Left ventricle myocardium superior (tissue), 1 donor: ENCODE data around the gene NUDT3. TPM values are rescaled to one million over a fixed set of nuclear protein-coding genes. Genes with fewer than 3 reads are reported as not detected.

Experiments
- ATAC-seq: fragments of 200-7000 bp; cut with Tn5 transposase; one replicate; pipeline ENCODE4 v1.9.1; 2020; ENCODE audit warnings: mild to moderate bottlenecking, moderate library complexity
- DNase-seq: peaks from one replicate; pipeline ENCODE4 v3.0.0-alpha.2; 2020
- intact Hi-C: fragments of 100-400 bp; cut with micrococcal nuclease; formaldehyde crosslinking; loops from one replicate; pipeline ENCODE4 v1.11.0; 2022
- total RNA-seq: library from RNA; stranded (reverse); fragmentation: NEBNext Ultra II Directional; extraction: Animal tissue kit (Norgen Biotek cat#: 25700); gene quantifications from one replicate; pipeline ENCODE4 v1.2.1, GENCODE V29; 2021
- donor health status: DM: no; HTN: yes; CAD: no; lungs with severe emphysema.

Gene NUDT3
- total RNA-seq, 1 donor from 2014 or later, result 59.3 TPM

DNA sequence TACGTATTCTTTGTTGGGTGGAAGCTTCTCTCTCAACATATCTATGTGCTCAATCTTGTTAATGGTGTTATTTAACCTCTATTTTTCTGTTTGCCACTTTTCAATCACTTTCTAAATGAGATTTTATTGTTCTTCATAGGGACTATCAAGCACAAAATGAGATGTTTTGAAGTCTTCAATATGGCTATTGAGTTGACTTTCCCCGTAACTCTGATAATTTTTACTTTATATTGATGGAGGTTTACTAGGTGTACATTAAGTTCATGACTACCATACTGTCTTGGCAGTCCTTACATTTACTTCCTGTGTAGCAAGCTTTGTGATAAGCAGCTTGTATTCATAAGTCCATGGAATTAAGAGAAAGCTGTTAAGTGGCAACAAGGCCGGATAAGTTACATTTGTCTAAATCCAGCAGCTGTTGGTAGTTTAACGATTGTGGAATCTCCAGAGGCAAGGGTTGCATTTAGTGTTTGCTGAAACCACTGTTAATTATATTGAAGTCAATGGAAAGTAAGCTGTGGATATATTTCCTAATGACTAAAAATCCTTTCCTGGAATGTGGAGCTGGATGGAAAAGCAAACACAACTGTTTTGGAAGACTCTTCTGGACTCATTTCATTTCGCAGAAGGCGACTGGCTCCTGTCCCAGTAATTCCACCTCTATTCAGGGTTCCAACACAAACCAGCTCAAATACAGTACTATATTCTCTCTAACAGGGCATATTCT, 86.3 kb downstream of the NUDT3 start:
- ATAC-seq (peak; percentile 68), DNase-seq (no peak)
- intact Hi-C loops, result no loop called here

DNA sequence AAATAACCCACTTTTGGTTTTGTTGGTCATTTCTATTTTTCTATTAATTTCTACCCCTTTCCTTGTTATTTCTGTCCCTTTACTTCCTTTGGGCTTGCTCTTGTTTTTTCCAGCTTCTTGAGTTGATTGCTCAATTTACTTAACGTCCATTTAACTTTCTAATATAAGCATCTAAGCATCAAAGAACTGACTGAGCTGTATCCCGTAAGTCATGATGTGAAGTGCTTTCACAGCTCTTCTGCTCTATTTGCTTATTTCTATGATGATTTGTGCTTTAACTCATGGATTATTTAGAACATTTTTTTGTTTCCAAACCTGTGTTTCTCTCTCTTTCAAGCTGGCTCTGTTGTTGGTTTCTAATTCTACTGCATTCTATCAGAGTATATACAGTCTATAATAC, 87.0 kb downstream of the NUDT3 start:
- ATAC-seq (no peak), DNase-seq (no peak)
- intact Hi-C loops, result no loop called here

DNA sequence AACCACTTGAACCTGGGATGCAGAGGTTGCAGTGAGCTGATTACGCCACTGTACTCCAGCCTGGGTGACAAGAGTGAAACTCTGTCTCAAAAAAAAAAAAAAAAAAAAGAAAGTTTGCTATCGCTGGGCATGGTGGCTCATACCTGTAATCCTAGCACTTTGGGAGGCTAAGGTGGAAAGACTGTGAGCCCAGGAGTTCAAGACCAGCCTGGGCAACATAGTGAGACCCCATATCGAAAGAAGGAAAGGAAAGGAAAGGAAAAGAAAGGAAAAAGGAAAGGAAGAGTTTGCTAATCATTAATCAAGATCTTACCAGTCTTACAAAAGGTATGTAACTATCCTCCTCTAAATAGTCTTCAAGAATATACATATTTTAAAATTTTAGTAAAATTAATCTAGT, 88.3 kb downstream of the NUDT3 start:
- ATAC-seq (no peak), DNase-seq (no peak)
- intact Hi-C loops, result no loop called here

DNA sequence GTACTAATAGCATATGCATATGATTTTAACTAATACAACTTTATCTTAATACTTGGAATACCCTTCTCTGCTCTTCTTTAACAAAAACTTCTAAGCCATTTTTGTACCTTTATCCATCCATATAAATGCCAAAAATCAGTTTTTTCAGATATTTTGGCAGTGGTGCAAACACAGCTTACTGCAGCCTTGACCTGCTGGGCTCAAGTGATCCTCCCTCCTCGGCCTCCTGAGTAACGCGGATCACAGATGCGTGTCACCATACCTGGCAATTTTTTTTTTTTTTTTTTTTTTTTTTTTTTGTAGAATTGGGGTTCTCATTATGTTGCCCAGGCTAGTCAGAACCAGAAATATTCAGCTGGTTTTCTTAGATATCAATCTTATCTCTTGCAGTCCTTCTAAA, 89.5 kb downstream of the NUDT3 start:
- no peak for ATAC-seq
- intact Hi-C loops, result no loop called here
- no peak for DNase-seq

DNA sequence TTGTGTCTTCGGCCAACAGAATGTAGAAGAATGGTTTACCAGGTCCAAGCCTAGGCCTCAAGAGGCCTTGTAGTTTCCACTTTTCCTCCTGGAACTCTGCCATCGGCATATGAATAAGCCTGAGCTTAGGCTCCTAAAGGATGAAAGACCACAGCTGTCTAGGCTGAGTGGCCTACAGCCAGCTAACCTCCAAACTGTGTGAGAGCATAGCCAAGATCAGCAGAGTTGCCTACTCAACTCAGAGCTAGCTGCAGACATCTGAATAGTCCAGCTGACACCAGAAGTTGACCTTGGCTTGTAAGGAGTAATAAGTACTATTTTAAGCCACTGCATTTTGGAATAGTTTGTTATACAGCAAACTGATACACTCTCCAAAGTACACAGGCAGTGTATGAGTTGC, 91.1 kb downstream of the NUDT3 start:
- DNase-seq (peak; percentile 75), ATAC-seq (peak; percentile 92)
- intact Hi-C loops, result no loop called here

DNA sequence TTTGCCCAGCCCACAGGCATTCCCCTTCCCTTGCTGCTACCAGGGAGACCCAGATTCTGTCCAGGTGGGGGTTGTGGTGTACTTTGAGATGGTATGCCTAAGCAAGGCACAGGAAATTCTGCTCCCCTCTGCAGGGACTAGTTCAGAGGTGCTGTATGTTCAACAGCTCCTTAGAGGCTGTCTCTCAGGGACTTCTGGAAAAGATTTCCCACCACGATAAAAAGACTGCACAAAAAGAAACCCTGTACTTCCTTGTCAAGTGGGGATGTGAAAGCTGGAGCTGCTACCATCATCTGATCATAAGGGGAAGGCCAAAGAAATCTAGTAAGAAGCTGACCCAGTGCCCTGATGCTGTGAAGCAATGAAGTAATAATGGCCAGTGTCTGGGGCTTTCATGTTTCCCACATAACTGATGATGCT, 92.1 kb downstream of the NUDT3 start:
- intact Hi-C loops, result no loop called here
- DNase-seq (no peak), ATAC-seq (no peak)

DNA sequence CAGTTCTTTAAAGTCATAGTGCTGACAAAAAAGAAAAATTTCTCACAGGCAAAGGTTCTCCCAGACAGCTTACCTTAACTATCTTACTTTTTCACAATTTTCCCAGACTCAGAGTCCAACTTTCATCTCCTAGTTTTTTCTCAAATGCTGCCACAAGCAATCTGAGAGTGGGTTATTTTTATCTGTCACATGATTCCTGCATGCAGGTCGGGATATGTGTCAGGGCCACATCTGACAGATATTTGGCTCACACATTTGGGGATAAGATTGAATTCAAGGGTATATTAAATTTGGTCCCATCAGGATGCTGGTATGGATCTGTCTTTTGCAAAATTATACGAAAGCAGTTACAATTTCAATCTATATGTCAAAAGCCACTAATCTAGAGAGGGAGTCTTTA, 93.5 kb downstream of the NUDT3 start:
- DNase-seq (no peak), ATAC-seq (peak; percentile 52)
- intact Hi-C loops, result no loop called here

DNA sequence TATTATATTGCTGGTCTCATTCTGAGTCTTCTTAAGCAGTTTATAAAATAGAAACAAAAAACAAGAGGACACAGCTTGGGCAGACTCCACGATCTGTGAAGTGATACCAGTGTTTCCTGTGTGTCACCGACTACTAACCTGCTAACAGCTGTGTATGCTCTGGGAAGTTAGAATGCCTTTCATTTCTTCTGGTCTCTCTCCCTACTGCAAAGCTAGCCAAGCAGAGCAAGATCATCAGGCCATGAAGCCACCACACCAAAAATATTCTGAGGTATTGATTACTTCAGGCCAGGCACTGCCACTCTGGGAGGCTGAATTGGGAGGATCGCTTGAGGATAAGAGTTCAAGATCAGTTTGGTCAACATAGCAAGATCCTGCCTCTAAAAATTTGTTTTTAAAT, 96.7 kb downstream of the NUDT3 start:
- intact Hi-C loops, result no loop called here
- ATAC-seq, result no peak
- DNase-seq, result no peak

DNA sequence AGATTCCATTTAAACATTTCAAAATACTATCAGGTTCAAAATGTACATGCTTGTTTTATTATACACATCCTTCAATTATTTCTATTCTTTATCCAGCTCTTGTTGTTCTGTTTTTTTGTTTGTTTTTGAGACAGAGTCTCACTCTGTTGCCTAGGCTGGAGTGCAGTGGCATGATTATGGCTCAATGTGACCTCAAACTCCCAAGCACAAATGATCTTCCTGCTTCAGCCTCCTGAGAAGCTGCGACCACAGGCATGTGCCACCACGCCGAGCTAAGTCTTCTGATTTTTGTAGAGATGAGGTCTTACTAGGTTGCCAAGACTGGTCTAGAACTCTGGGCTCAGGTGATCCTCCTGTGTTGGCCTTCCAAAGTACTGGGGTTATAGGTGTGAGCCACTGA, 99.5 kb downstream of the NUDT3 start:
- ATAC-seq (no peak), DNase-seq (no peak)
- intact Hi-C loops, result no loop called here

DNA sequence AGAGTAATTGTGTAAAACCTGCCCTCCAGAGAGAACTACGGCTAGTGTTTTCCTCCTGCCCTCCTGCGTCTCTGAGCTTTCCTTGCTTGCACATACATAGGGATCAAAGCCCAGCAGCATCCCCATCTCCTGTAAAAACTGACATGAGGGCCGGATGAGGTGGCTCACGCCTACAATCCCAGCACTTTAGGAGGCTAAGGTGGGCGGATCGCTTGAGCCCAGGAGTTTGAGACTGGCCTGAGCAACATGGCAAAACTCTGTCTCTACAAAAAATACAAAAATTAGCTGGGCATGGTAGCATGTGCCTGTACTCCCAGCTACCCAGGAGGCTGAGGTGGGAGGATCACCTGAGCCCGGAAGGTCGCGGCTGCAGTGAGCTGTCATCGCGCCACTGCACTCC, 103.3 kb downstream of the NUDT3 start:
- DNase-seq (no peak), ATAC-seq (no peak)
- intact Hi-C loops, result no loop called here

DNA sequence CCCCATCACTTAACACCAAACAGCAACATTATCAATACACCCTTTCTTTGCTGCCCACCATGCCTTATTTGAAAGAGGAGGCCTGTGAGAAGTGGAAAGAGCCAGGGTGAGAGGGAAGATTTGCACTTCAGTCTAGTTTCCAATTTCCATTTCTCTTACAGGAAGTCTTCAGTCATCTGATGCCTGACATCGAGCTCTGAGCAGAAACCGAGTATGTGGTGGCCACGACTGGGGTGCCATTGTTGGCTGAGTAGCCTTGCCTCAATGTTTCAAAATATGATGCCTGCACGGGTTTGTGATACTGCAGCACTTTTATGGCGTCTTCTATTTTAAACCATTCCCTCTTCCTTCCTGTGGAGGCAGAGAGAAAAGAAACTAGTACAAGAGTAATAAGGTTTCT, 103.9 kb downstream of the NUDT3 start:
- ATAC-seq (no peak), DNase-seq (no peak)
- intact Hi-C loops, result no loop called here

DNA sequence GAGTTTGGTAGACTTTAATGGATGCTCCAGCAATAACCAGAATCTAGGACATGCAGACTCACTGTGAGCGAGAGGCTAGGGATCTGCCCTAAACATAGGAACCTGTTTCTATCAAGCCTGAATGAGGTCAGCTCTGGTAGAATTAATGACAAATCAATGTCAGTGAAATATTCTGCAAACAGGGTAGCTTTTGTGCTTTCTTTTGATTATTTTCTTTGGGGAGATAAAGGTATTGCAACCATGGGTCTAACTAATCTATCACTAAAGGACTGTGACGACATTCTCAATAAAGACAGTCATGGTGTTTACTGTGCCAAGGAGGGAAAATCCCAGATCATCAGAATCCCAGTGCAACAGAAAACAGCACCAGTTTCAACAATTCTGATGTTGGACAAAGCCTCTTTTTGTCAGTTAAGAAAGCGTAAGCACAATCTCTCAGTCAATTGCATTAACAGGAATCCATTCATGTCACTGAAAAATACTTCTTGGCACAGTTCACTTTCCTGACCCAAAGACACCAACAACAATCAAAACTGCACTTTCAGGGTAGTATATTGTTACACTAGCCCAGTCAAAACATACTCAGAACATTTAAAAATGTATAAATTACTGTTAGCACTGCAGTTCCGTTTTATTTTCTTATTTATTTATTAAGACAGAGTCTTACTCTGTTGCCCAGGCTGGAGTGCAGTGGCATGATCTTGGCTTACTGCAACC, 106.9 kb downstream of the NUDT3 start:
- no peak for ATAC-seq
- DNase-seq, result no peak
- intact Hi-C loops, result no loop called here

DNA sequence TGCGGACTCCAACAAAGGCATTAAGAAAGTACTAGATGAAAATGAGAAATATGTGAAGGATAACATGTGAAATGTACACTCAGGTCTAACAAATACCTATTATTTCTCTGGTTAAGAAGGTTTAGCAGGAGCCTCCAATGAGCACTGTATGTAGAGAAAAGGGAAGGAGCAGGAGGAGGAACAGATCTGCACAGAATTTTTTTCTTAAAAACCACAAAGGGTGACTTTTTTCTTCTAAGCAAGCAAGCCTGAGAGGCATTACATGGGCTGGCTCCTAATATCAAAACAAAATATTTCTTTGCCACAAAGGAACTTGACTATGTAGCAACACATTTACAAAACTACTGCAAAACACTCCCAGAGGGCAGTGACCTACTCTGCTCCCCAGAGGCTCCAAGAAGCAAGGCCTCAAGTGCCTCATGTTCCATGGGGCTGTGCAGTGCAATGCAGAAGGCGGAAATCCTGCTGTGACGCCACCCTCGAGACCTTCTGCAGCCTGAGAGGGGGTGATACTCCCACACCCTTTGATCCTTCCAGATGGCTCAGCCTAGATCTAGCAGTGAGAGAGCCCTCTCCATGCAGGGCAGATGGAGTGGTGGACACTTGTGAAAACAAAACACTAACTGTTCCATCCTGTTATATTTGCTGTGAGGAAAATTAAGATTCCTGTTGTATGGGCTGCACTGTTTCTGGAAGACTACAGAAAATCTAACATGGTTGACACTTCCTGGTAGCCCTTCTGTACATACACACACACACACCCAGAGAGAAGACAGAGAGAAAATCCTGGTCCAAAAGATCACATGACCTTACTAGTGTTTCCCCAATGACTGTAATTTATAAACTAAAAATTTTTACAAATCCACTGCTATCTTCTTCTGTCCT, 107.7 kb downstream of the NUDT3 start:
- ATAC-seq, result peak; percentile 86
- DNase-seq, result peak; percentile 69

DNA sequence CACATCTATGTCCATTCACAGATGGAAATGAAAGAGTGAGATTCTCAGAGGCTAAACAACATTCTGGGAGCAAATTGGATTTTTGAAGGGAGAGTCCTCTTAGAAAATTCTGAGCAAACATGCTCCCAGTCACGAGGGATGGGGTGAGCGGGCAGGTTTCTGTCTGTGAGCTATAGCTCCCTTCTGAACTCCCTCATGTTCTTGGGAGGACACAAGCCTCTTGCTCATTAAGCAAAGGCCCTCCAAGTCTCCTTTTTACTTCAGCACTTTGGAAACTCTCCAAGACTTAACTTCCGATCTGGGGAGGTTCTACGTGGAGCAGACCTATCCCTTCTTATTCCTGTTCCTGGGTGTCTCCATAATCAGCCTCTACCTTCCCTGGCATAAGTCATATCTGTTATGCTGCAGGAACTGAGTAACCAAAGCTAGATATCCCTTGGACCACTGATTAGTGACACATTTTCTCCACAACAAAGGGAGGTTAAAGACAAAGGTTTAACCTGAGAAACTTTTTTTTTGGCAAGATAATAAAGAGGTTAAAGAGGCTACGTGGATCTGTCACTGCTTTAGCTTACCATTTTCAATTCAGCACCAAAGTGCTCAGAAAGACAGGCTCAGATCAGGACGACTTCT, 110.7 kb downstream of the NUDT3 start:
- DNase-seq (no peak), ATAC-seq (no peak)
- intact Hi-C loops, result no loop called here

More for the DNA sequence above, 107.7 kb downstream of the NUDT3 start:
- intact Hi-C loops, result no loop called here

DNA sequence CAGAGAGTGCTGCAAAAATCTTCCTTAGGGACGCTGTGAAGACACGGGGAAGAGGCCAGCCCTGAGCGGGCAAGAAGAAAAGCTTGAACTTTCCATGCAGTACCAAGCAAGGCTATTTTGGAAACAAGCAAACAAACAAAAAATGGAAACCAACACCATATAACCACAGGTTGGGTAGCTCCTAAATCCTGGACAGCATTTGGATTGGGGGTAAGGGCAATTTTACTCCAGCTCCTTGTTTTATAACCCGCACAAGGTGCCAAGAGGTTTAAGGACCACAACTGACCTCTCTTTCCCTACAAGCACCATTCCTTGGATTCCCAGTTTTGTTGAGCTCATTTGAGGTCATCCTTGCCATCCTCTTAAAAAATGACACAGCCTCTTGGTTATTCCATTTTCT, 112.3 kb downstream of the NUDT3 start:
- intact Hi-C loops, result no loop called here
- ATAC-seq (no peak), DNase-seq (no peak)

DNA sequence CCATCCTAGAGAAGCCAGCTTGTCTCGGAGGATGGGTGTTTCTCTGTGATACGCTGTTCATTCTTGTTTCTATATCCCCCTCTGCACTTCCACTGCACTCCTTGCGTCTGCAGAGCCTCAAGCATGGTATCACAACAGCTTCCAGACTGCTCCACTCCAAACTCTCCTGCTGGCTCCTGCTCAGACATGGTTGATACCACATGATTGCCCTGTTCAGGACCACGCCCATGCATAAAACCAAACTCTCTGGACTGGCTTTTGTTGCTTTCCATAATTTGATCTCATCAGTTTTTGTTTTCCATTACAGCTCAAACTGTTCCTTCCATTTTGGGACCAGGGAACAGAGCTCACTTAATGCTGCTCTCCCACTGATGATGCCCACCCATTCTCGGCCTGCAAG, 113.6 kb downstream of the NUDT3 start:
- no peak for ATAC-seq
- intact Hi-C loops, result no loop called here
- no peak for DNase-seq

DNA sequence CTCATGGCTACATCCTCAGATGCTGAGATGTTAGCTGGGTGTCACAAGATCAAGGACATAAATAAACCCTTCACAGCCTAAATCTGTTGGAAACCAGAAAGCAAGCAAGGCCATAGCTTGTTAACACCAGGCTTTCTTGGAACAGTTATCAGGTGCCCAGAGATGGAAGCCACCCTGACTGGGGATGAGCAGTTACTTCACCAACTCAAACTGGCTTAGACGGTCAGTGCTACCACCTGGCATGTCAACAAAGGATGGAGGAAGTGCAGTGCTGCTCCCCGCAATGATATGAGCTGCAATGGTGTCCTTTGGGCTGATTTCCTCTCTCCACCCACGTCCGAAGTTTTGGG, 114.7 kb downstream of the NUDT3 start:
- ATAC-seq (no peak), DNase-seq (no peak)
- intact Hi-C loops, result no loop called here

DNA sequence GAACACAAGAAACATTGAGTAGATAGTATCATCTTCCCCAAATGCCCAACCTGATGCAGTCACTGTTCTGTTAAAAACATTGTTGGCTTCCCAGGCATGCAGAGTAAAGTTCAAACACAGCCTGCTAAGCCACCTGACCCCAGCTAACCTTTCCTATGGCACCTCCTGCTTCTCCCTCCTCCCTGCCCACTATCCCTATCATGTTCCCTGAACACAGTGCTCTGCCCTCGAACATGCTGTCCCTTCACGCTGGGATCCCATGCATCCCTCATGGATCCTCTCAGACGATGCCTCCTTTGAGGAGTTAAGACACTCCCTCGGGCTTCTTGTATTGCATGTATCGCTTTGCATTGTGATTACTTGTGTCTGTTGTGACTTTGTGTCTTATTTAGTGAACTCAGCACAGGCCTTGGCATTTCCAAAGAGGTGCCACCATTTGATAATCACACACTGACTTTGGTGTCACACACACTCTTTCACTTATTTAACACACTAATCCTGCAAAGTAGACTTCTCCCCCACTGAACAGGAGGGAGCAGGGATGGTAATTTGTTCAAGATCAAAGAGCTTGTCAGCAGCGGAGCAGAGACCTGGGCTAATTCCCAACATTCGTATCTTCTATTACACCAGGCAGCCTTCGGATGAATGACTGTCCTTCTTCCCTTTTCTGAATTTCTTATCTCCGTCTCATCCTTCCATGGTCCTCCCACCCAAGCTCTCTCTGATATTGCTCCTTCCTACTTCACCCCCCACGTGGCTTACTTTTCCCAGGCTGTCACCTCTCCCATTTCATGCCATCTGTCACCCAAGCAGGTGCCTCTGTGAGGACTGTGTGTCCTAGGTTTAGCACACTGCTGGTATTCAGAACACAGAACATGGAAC, 115.3 kb downstream of the NUDT3 start:
- intact Hi-C loops, result no loop called here
- DNase-seq (peak; percentile 51), ATAC-seq (peak; percentile 88)

DNA sequence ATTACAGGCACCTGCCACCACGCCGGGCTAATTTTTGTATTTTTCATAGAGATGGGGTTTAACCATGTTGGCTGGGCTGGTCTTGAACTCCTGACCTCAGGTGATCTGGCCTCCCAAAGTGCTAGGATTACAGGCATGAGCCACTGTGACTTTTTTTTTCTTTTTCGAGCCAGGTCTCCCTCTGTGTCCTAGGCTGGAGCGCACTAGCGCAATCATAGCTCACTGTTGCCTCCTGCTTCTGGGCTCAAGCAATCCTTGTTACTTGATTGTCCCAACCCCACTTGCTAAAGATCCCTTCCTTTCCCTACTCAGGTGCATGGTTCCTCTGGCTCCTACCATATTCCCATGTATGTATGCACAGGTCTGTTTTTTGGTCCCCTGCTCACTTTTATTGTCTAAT, 116.3 kb downstream of the NUDT3 start:
- peak; percentile 9 for ATAC-seq
- intact Hi-C loops, result no loop called here
- DNase-seq, result no peak
